GM21528 (cell line): ENCODE measurements around the gene WNT10A.
A peak's percentile ranks its signal among the peaks of the same experiment; 100 is the strongest.

Experiments
- ATAC-seq: cut with Tn5 transposase; IDR thresholded peaks from one replicate; pipeline ENCODE4 v1.9.1; 2021; ENCODE audit warnings: mild to moderate bottlenecking, moderate library complexity; ENCODE audit not compliant: unreplicated experiment, low FRiP score

The WNT10A gene

DNA sequence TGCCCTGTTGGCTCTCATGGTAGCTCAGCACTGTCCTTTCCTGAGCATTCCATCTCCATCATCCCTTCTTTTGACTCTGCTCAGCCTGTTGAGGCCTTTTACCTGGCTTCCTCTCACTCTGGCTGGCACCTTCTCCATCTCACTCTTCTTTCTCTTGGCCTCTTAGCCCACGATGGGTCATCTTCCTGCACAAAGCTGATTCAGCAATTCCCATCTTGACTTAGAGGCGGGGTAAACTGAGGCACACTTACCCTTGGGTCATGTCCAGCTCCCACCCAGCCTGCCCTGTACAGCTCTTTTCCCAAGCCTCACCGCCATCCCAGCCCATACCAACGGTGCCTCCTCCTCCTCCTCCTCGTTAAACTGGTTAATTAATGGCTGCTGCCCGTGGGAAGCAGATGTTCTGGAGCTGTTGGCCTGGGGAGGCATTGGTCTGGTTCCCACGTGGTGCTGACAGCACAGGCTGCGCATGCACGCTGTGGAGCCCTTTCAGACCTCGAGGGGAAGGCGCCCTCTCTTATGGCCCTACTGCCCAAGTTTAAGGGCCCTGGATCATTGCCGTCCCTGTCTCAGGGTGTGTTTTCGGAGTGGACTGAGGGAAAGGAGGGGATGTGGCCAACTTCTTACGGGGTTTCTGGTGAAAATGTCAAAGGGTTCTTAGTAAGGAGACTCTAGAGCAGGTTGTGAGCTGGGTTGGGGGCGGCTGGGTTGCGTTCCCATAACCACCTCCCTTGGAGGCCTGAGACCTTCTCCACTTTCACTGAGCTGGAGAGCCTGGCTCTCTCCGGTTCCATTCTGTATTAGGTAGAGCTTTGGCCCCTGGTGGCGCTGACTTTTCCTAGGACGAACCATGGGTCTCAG is 10.9 kb downstream of the WNT10A start:
- no peak for ATAC-seq

DNA sequence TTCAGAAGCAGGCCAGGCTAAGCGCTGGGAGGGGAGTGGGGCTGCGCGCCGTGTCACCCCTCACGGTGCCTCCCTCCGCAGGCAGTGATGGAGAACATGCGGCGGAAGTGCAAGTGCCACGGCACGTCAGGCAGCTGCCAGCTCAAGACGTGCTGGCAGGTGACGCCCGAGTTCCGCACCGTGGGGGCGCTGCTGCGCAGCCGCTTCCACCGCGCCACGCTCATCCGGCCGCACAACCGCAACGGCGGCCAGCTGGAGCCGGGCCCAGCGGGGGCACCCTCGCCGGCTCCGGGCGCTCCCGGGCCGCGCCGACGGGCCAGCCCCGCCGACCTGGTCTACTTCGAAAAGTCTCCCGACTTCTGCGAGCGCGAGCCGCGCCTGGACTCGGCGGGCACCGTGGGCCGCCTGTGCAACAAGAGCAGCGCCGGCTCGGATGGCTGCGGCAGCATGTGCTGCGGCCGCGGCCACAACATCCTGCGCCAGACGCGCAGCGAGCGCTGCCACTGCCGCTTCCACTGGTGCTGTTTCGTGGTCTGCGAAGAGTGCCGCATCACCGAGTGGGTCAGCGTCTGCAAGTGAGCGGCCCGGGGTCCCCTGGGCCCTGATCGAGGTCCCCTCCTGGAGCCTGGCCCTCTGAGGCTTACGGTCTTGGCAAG is 12.2 kb downstream of the WNT10A start:
- peak; percentile 47 for ATAC-seq

DNA sequence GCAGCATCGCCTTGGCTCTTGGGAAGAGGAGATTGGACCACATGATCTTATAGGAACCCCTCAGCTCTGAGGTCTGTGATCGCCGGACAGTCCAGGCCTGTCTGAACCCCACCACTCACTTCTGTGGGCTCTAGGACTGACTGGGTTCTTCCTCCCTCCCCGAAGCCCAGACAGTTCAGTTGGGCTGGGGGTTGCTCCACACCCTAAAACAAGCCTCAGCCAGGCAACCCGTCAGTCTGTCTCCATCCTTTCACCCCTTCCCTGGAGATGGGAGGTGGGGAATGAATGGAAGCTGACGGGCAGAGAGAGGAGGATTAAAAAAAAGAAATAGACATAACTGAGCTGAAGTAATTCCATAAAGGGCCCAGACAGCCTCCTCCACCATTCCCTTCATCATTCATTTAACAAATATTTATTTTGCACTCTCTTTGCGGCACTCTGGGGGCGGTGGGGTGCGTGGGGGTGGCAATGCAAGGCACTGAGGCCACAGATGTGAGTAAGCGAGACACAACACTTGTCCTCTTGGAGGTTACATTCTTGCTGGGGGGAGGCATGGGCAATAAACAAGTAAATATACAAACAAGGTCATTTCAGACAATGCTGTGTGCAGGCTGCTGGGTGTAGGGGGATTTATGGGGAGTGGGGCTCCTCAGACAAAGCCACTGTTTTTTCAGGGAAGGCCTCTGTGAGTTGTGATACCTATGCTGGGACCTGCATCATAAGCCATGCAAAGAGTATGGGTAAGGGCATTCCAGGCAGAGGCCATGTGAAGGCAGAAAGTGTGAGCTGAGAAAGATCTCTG is 12.9 kb downstream of the WNT10A start:
- no peak for ATAC-seq

DNA sequence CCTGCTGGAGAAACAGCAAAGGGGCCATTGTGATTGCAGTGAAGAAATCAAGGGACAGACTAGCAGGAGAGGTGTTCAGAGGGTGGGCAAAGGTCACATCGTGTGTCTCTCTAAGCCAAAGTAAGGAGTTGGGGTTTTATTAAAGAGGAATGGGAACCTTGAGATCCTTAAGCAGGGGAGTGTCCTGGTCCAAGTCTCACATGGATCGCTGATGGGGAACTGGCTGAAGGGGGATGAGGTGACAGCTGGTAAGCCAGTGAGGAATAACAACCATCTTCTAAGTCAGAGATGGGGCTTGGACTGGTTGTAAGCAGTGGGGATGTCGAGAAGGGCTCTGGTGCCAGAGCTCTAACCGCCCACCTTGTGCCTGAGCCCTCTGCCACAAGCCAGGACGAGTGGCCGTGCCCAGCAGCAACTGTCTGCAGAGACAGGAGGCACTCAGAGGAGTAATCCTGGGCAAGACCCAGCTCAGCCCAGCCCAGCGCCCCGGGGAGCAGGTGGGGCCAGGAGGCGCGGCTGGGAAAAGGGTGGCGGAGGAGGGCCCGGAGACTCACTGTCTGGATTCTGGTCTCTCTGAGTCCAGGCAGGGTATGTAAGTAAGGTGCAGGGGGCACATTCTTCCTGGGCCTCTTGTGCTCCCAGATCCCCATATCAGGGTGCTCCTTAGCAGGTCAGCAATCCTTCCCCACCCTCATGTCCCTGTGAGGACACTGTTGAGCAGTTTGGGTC is 13.7 kb downstream of the WNT10A start:
- no peak for ATAC-seq

DNA sequence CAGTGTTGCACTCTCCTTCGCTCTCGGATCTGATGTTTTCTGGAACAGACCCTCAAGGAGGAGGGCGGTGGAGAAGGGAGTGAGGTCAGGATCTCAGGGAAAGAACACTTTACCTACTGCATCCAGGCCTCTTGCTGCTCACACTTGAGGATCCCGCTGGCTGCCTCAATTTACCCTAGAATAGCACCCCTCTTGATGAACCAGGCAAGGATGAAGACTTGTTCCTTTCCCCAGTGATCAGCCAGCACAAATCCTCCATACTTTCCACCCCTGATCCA is 14.2 kb downstream of the WNT10A start:
- no peak for ATAC-seq

DNA sequence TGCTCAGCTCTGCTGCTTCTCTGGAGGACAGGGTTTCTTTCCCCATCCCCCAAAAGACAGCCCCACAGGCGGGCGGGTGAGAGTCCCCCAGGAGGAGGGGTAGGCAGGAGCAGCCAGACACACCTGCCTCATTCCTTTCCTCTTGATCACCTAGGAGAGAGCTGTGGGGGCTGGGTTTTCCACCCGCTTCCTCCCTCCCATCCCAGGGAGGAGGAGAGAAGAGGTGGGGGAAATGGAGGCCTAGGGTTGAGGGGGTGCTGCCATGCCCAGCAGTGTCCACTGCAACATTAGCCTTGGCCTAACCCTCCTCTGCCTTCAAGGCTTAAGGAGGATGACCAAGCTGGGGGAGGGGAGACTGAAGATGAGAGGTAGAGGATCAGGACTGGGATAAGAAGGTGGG is 14.7 kb downstream of the WNT10A start:
- no peak for ATAC-seq

DNA sequence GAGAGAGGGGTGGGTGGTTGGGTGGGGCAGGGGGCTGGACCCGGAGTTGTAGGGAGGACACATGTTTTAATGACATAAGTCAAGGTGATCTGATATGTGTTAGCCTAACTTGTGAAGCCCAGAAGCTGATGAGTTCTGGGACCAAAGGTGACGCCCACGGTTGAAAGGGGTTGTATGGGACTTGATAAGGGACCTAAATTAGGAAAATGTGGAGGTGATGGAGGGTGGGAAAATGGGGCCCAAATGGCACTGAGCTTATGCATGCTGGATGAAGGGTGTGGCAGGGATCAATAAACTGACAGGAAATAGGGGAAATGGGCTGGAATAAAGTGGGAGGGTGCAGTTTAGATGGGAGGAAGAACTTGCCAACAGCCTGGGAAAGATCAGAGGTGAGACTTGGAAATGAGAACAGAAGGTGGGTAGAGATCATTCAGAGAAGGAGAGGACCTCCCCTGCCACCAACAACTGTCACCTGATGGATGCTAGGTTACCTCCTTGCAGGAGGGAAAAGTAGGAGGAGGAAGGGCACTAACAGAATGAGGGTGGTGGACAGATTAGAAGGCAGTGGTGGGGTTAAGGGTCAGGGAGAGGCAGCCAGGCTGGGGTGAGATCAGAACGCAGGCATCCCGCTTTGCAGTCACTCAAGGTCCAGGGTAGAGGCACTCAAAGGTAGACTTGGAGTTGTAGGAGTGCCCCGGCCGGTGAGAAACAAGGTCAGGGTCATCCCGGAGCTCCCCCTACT is 15.3 kb downstream of the WNT10A start:
- peak; percentile 13 for ATAC-seq

DNA sequence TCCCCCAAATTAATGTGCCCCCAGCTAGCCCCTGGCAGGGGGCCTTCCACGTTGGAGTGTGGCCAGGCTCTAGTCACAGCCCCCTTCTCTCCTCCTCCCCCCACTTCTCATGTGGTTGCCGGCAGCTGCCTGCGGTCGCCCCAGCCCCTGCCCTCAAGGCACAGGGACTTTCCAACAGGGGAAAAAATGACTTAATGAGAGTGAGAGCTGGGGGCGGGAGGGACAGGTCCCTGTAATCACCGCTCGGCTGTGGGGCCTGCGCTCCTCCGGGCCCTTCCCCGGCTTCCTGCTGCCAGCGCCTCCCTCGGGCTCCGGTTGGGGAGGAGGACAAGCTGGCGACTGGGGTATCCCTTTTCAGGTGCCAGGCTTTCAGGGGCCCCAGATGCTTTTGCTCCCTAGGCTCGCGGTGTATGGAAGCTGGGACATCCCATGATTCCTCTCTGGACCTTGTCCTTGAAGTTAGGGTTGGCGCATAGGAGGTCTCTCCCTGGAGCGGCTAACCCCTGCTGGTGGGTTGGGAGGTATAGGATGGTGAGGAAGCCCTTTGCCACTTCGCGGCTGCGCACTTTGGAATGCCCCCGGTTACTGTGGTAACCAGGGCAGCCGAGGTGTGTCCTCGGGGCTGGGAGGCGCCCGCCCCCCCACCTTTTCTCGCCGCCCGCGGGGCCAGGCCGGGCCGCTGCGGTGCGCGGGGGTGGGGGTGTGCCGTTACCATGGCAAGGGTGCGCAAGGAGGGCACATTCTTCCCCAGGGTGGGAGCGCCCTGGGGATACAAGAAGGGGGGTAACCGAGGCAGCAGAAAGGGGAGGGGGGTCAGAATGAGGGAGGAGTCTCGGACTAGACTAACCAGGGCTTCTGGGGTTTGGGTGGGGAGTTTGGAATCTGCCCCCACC is 16.1 kb downstream of the WNT10A start:
- peak; percentile 48 for ATAC-seq

DNA sequence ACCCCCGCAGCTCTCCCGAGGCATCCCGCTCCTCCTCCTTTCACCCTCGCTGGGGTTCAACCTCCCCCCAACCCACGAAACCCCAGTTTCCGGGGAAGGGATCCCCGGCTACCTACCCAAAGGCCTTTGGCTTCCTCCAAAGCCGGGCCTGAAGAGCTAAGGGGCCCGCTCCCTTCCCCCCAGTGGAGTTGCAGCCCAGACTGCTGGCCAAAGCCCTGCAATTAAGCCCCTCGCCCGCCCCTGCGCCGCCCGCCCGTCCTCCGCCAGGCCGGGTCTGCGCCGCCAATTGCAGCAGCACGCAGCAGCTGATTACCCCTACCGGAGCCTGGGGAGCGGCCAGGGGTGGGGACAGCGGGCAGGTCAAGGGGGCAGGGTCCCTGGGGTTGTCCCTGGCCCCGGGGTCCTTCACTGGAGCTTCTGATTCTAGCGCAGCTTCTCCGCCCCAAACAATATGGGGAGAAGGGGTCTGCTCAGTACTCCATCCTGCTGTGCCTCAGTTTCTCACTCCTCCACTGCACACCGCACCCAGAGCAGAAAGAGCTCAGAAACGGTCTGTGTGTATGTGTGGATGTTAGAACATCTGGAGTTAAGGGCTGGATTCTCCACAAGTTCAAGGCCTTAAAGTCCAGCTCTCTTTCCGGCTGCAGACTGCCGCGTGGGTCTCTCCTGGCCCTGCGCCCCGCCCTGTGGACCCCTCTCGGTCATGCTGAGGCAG is 16.9 kb downstream of the WNT10A start:
- no peak for ATAC-seq

DNA sequence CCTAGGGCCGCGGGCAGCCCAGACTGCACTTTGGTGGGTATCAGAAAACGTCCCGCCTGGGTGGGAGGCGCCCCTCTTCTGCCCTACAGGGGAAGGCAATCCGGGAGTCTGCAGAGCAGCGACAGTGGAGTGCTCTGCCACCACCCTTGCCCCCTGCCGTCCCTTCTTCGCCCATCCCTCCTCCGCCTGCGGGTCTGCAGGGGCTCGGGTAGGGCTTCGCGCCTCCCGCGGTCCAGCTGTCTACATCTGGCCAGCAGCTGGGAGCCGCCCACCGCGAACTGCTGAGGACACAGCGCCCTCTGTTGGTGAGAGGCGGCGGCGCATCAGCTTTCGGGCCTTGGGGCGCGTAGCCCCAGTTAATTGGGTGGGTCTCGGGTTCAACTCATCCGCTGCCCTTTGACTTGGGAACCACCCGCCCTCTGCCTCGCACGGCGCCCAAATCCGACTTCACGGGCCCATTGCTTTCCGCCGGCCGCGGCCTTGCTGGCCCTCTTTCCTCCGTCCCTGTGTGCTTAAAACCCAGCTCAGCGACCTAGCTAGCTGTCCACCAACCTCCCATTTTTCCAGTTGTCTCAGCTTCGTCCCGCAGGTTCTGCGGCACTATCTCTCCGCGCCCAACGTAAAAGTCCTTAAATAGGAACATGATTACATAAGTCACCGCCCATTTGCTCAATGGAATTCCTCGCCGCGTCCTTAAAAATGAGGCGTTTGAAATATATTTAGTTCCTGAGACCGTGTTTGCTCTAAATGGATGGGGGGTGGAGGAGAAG is 17.6 kb downstream of the WNT10A start:
- ATAC-seq, result no peak

DNA sequence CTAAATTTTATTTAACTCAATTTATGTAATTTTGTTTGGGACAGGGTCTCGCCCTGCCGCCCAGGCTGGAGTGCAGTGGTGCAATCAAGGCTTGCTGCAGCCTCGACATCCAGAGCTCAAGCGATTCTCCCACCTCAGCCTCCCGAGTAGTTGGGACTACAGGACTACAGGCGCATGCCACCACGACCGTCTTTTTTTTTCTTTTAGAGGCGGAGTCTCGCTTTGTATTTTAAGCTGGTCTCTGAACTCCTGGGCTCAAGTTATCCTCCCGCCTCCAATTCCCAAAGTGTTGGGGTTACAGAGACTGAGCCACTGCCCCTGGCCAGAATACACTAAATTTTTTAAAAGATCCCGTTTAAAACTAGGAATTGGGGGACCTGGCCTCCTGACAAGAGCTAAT is 18.5 kb downstream of the WNT10A start:
- ATAC-seq, result no peak

DNA sequence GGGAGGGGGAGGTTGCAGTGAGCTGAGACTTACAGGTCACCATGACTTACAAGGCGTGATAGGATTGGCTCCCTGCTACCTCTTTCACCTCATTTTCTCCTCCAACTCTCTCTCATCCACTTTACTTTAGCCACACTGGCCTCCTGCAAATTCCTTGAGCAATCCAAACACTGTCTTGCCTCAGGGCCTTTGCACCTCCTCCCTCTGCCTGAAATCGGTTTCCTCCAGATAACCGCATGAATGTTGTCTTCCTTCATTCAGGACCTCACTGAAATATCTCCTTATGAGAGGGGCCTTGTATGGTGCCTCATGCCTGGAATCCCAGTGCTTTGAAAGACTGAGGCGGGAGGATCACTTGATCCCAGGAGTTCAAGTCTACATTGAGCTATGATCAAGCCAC is 21.8 kb downstream of the WNT10A start:
- ATAC-seq, result no peak

DNA sequence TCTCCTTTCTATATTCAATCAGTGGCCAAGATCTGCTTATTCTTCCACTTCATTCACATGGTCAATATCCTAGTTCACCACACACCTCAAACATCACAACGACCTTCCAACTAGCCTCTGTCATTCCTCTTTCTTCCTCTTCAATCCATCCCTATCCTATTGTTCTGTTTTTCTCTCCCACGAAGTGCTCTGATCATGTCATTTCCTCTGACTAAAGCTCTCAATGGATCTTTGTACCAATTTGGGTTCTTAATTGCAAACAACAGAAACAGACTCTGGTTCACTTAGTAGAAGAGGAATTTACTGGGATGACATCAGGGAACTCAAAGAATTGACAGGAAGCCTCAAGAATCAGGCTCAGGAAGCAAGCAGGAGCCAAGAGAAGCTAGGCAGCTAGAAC is 23.5 kb downstream of the WNT10A start:
- ATAC-seq, result no peak

DNA sequence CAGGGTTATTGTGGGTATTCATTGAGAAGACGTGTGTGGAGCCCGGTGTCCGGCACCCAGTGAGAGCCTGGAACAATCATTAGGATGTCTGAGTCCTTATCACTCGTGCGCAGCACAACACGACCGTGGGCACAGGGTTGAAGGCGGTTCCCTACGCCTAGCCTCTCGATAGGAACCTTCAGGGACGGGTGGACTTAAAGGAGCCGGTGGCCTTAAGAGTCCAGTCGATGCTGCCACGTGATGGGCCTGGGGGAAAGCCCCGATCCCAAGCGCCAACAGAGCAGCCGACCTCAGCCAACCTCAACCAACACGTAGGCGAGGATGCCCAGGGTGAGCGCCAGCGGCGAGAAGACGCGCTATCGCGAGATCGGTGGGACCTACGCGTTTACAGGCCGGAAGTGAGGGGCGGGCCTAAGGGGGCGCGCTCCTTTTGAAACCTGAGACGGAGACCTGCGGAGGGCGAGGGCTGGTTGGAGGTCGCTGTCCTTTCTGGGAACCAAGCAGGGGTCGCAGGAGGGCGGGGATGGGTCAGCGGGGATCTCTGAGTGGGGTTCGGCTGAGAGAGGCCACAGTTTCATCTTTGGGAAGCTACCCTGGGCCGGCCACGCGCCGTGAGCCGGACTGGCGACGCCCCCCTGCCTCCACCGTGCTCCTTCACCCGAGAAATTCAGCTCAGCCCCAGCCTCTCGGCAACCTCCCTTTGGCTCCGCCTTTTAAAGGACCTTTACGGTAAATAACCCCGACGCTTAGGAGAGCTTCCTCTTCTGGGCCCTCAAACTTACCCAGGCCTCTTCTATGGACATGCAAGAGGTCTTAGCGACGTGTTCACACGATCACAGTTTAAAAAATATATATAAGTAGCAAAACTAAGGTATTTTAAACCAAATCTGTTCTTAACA is 28.3 kb downstream of the WNT10A start:
- peak; percentile 95 for ATAC-seq

DNA sequence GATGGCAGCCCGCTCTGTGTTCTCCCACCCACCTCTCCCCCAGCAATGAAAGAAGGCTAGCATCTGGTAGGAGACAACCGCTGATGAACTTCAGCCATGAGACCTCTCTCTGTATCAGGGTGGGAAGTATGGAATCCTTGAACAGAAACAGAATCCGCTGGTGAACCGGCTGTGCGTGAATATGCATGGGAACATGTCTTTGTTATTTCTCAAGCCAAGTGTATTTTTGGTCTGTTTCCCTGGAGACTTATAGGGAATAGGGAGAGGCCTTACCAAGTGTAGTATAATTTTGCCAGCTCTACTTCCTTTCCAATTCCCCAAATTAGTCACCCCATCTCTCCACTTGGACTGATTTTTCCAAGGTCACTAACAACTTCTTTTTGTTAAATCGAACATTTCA is 30.1 kb downstream of the WNT10A start:
- ATAC-seq, result no peak

DNA sequence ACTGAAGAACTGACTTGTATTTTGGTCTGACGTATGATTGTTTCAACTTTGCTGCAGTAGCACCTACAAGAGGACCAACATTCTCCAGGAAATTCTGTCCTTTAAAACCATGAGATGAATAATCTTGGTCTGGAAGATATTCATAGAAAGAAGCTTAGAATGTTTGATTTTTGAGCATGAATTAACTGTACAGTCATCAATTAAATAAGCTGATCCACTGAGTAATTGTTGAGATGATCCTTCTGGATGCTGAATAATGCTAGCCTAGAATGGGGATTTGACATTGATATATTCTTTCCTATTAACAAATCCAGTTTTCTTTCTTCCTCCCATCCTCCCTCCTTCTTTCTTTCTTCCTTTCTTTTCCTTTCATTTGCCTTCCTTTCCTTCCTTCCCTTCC is 39.9 kb downstream of the WNT10A start:
- no peak for ATAC-seq

DNA sequence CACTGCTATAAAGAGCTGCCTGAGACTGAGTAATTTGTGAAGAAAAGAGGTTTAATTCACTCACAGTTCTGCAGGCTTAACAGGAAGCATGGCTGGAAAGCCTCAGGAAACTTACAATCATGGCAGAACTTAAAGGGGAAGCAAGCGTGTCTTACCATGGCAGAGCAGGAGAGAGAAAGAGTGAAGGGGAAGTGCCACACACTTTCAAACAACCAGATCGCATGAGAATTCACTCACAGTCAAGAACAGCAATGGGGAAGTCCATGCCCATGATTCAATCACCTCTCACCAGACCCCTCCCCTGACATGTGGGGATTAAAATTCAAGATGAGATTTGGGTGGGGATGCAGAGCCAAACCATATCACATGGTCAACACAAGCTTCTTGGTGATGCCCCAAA is 44.1 kb downstream of the WNT10A start:
- no peak for ATAC-seq
